H1 (cell line): ENCODE results near the gene AIF1L. TPM values are rescaled to one million over a fixed set of nuclear protein-coding genes. Genes with fewer than 3 reads are reported as not detected.

Experiments used
- CTCF ChIA-PET: fragments of 300-600 bp; sonication (Branson Sonifier 250); formaldehyde crosslinking; loops from one replicate; lab custom pipeline; 2021; ENCODE audit not compliant: partially characterized antibody; lab: Charles Lee
- POLR2A ChIA-PET: fragments of 300-600 bp; sonication (Branson Sonifier 250); formaldehyde crosslinking; loops from one replicate; lab custom pipeline; 2021; ENCODE audit warnings: inconsistent platforms; ENCODE audit not compliant: partially characterized antibody; lab: Charles Lee
- DNase-seq, 2 experiments: peaks; one replicate each; pipeline versions ENCODE4 v3.0.0 to v3.0.0-alpha.2; 2010 to 2022; ENCODE audit warnings: low spot score in 2 of 2, low read depth in 1 of 2, mixed read lengths in 1 of 2
- FAIRE-seq: peaks from 2 replicates; lab custom pipeline; 2011; peaks lifted over from hg19 to GRCh38; lab: Jason Lieb, UNC
- H2AFZ ChIP-seq: 2 replicates; pipeline ENCODE4 v1.8.1; 2012; ENCODE audit warnings: low read length, inconsistent platforms
- H2AK5ac ChIP-seq: 2 replicates; pipeline ENCODE4 v1.6.1; 2013; ENCODE audit warnings: low read depth, low read length
- H2BK120ac ChIP-seq: replicated peaks from 2 replicates; pipeline ENCODE3; 2013; ENCODE audit warnings: low read depth, low read length, inconsistent platforms
- H2BK12ac ChIP-seq: 2 replicates; pipeline ENCODE4 v1.6.1; 2013; ENCODE audit warnings: low read depth, low read length
- H2BK15ac ChIP-seq: 2 replicates; pipeline ENCODE4 v1.6.1; 2013; ENCODE audit warnings: low read length
- H2BK20ac ChIP-seq: 2 replicates; pipeline ENCODE4 v1.6.1; 2013; ENCODE audit warnings: low read length
- H2BK5ac ChIP-seq: 2 replicates; pipeline ENCODE4 v1.6.1; 2013; ENCODE audit warnings: low read depth, low read length
- H3K14ac ChIP-seq: 2 replicates; pipeline ENCODE4 v1.6.1; 2013; ENCODE audit warnings: inconsistent platforms; ENCODE audit not compliant: insufficient read length
- H3K18ac ChIP-seq: 2 replicates; pipeline ENCODE4 v1.6.1; 2013; ENCODE audit warnings: low read length; ENCODE audit errors: extremely low read depth
- H3K23ac ChIP-seq: 2 replicates; pipeline ENCODE4 v1.6.1; 2013; ENCODE audit warnings: inconsistent platforms; ENCODE audit not compliant: insufficient read length
- H3K23me2 ChIP-seq: 2 replicates; pipeline ENCODE4 v1.6.1; 2013; ENCODE audit warnings: low read depth, low read length
- H3K27ac ChIP-seq: 2 replicates; pipeline ENCODE4 v1.6.1; 2011; ENCODE audit warnings: low read depth, low read length, inconsistent platforms
- H3K27me3 ChIP-seq, 4 experiments: replicated peaks in 1 of 4; 1 replicate in 1 of 4; 2 replicates in 3 of 4; pipeline versions ENCODE4 v1.6.1 to v1.8.1; 2011 to 2013; ENCODE audit warnings: low read length in 3 of 4, mild to moderate bottlenecking in 3 of 4, inconsistent platforms in 2 of 4, mixed read lengths in 2 of 4, moderate library complexity in 1 of 4; ENCODE audit not compliant: control insufficient read depth in 3 of 4, insufficient read depth in 3 of 4; ENCODE audit errors: extremely low read depth in 1 of 4
- H3K36me3 ChIP-seq, 4 experiments: 2 replicates each; pipeline versions ENCODE4 v1.6.1 to v1.8.1; 2011 to 2013; ENCODE audit warnings: mild to moderate bottlenecking in 4 of 4, low read length in 3 of 4, moderate library complexity in 2 of 4, control low read depth in 1 of 4, inconsistent platforms in 1 of 4; ENCODE audit not compliant: insufficient read depth in 4 of 4, control insufficient read depth in 2 of 4
- H3K4ac ChIP-seq: replicated peaks from 2 replicates; pipeline ENCODE3; 2013; ENCODE audit warnings: low read length, low read depth, mixed read lengths, inconsistent platforms; ENCODE audit not compliant: insufficient read length
- H3K4me1 ChIP-seq, 4 experiments: replicated peaks in 1 of 4; 1 replicate in 1 of 4; 2 replicates in 3 of 4; pipeline versions ENCODE4 v1.6.1 to v1.8.1; 2011 to 2013; ENCODE audit warnings: low read length in 3 of 4, inconsistent platforms in 2 of 4, mixed read lengths in 1 of 4; ENCODE audit not compliant: insufficient read depth in 4 of 4, control insufficient read depth in 3 of 4
- H3K4me2 ChIP-seq, 2 experiments: 2 replicates each; pipeline versions ENCODE4 v1.6.1 to v1.8.1; 2011 to 2013; ENCODE audit warnings: low read depth in 2 of 2, low read length in 2 of 2, control low read depth in 1 of 2, inconsistent platforms in 1 of 2, mild to moderate bottlenecking in 1 of 2; ENCODE audit not compliant: insufficient read depth in 1 of 2
- H3K4me3 ChIP-seq, 4 experiments: fragments of 200-600, 300-600 bp in 1 of 4; sonication (generic), shearing (Covaris generic), sonication (Bioruptor Twin) in 1 of 4; 2 replicates each; pipeline versions ENCODE4 v1.5.1 to v1.8.1; 2011 to 2016; ENCODE audit warnings: low read length in 4 of 4, low read depth in 3 of 4, control low read depth in 2 of 4, inconsistent platforms in 2 of 4, mild to moderate bottlenecking in 2 of 4, mixed read lengths in 1 of 4, moderate library complexity in 1 of 4; ENCODE audit not compliant: insufficient read depth in 2 of 4; ENCODE audit errors: extremely low read depth in 1 of 4
- H3K56ac ChIP-seq: replicated peaks from 2 replicates; pipeline ENCODE3; 2013; ENCODE audit warnings: low read depth, mild to moderate bottlenecking, mixed read lengths, low read length, inconsistent platforms; ENCODE audit not compliant: insufficient read length
- H3K79me1 ChIP-seq: 2 replicates; pipeline ENCODE4 v1.6.1; 2013; ENCODE audit warnings: low read depth, low read length, control low read depth
- H3K79me2 ChIP-seq, 2 experiments: 2 replicates each; pipeline versions ENCODE4 v1.6.1 to v1.8.1; 2012 to 2013; ENCODE audit warnings: low read length in 2 of 2, mild to moderate bottlenecking in 2 of 2, inconsistent platforms in 1 of 2; ENCODE audit not compliant: insufficient read depth in 2 of 2, control insufficient read depth in 1 of 2
- H3K9ac ChIP-seq, 4 experiments: replicated peaks in 1 of 4; 1 replicate in 1 of 4; 2 replicates in 3 of 4; pipeline versions ENCODE4 v1.6.1 to v1.8.1; 2011 to 2013; ENCODE audit warnings: low read depth in 3 of 4, low read length in 3 of 4, control low read depth in 2 of 4, mild to moderate bottlenecking in 2 of 4, moderate library complexity in 2 of 4, inconsistent platforms in 1 of 4; ENCODE audit errors: extremely low read depth in 1 of 4
- H3K9me3 ChIP-seq, 2 experiments: 2 replicates each; pipeline versions ENCODE4 v1.6.1 to v1.8.1; 2012 to 2013; ENCODE audit warnings: mild to moderate bottlenecking in 2 of 2, moderate library complexity in 2 of 2, control low read depth in 1 of 2, inconsistent platforms in 1 of 2, low read depth in 1 of 2, low read length in 1 of 2, mixed read lengths in 1 of 2; ENCODE audit not compliant: insufficient read depth in 2 of 2
- H4K20me1 ChIP-seq, 2 experiments: replicated peaks in 1 of 2; 2 replicates each; pipeline versions ENCODE3 to v1.8.1; 2011 to 2013; ENCODE audit warnings: inconsistent platforms in 2 of 2, low read length in 2 of 2, mild to moderate bottlenecking in 1 of 2; ENCODE audit not compliant: insufficient read depth in 2 of 2, control insufficient read depth in 1 of 2
- H4K5ac ChIP-seq: 2 replicates; pipeline ENCODE4 v1.6.1; 2013; ENCODE audit warnings: low read length, low read depth, mixed read lengths, inconsistent platforms; ENCODE audit not compliant: insufficient read length
- H4K8ac ChIP-seq: 2 replicates; pipeline ENCODE4 v1.8.0; 2013; ENCODE audit warnings: mild to moderate bottlenecking, moderate library complexity, low read length, inconsistent platforms; ENCODE audit not compliant: insufficient read depth; ENCODE audit errors: extremely low read depth
- H4K91ac ChIP-seq: replicated peaks from 2 replicates; pipeline ENCODE3; 2013; ENCODE audit warnings: low read length, mixed read lengths, inconsistent platforms; ENCODE audit not compliant: insufficient read length
- ASH2L ChIP-seq: fragments of 200-600, 300-600 bp; sonication (generic); IDR thresholded peaks from one replicate; pipeline ENCODE4 v1.7.1; 2017; ENCODE audit warnings: low read length
- CBX8 ChIP-seq: fragments of 300-800, 300-1000 bp; sonication (generic); IDR thresholded peaks from 2 replicates; pipeline ENCODE4 v1.7.1; 2016; ENCODE audit warnings: low read depth, low read length, borderline replicate concordance
- JUN ChIP-seq: IDR thresholded peaks from 2 replicates; pipeline ENCODE4 v1.6.1; 2011; ENCODE audit warnings: low read depth, mild to moderate bottlenecking, improper control_type of control experiment, low read length
- WGBS, 2 experiments: shearing (Covaris generic) in 1 of 2; methylation state at CpG; one replicate each; pipeline versions ENCODE4 v1.1.6 to v1.1.7; 2013 to 2015; ENCODE audit warnings: low lambda C conversion rate in 2 of 2, mixed read lengths in 2 of 2, inconsistent platforms in 1 of 2, low coverage in 1 of 2, missing lambda C conversion rate in 1 of 2; ENCODE audit not compliant: insufficient replicate concordance in 2 of 2, insufficient coverage in 1 of 2, insufficient read length in 1 of 2; ENCODE audit errors: extremely low coverage in 1 of 2, missing lambda C conversion rate in 1 of 2; 5-methylcytosine and 5-hydroxymethylcytosine counted together
- polyA plus RNA-seq, 7 experiments: library from polyadenylated mRNA; depleted of rRNA in 3 of 7; stranded (reverse) in 5 of 7; unstranded in 2 of 7; fragments of >200 nt in 5 of 7; fragments of 200-250 nt in 2 of 7; gene quantifications; 1 replicate in 5 of 7; 2 replicates in 1 of 7; 4 replicates in 1 of 7; pipeline versions ENCODE4 v1.2.1 to v1.2.3, GENCODE V29; 2011 to 2013; ENCODE audit warnings: missing spikeins in 2 of 7, mixed read lengths in 2 of 7
- total RNA-seq: library from RNA; stranded (reverse); fragmentation: NEBNext Ultra II Directional; extraction: Animal tissue kit (Norgen Biotek cat#: 25700); gene quantifications from 2 replicates; pipeline ENCODE4 v1.2.1, GENCODE V29; 2021

AIF1L gene
- total and polyA plus RNA-seq, 2 of the 8 experiments (the other 6 are each of a cell fraction or from before 2014, with no cell fraction given), result 70.7 to 149 TPM

GRCh38 chr9:131095666-131096268 lies 564 bp upstream of the AIF1L start:
- no peak for TF ChIP-seq JUN
- peak; percentile 21 for TF ChIP-seq ASH2L
- TF ChIP-seq CBX8, result no peak
- TF ChIP-seq, all 59 proteins: peak for 1
- no peak overlapping the region for H4K8ac ChIP-seq
- peak overlapping the region; percentile 11 for H3K18ac ChIP-seq
- peaks cover 0 to 11% (median 0%) of the 10 kb centered on the region in 4 experiments; a peak in 3 of 8 replicates for H3K36me3 ChIP-seq
- H2BK12ac ChIP-seq, result no peak overlapping the region
- peaks cover 5% of the 10 kb centered on the region for H3K23me2 ChIP-seq
- peak overlapping the region; percentile 72 to 83 for H3K4me2 ChIP-seq
- H2BK15ac ChIP-seq, result peak overlapping the region; percentile 95
- H3K79me1 ChIP-seq, result peaks cover 8% of the 10 kb centered on the region
- peaks cover 3 to 7% of the 10 kb centered on the region in 2 experiments for H4K20me1 ChIP-seq
- FAIRE-seq (no peak), DNase-seq (no peak)
- H3K79me2 ChIP-seq, result peaks cover 0 to 13% of the 10 kb centered on the region in 2 experiments; a peak in 1 of 4 replicates
- no peak overlapping the region for H2BK5ac ChIP-seq
- H3K9me3 ChIP-seq, result no peaks in the 10 kb centered on the region
- H4K91ac ChIP-seq, result no peak overlapping the region
- H3K9ac ChIP-seq, result no peak overlapping the region
- H3K27ac ChIP-seq, result no peak overlapping the region
- peak overlapping the region; percentile 5 to 53 (median 20); a peak in 6 of 8 replicates for H3K4me3 ChIP-seq
- CTCF ChIA-PET, result interaction anchor here (1.0 to 3.7 kb wide), 9 partner anchors 9 to 65 kb away, joined by 3 to 24 read pairs (median 5); no protein-coding TSS in a partner anchor
- no peak overlapping the region for H3K56ac ChIP-seq
- POLR2A ChIA-PET, result interaction anchor here (1.2 to 29.0 kb wide), 6 partner anchors 11 to 193 kb away, joined by 3 to 751 read pairs (median 6); partner anchors contain the start of gene NUP214
- H3K23ac ChIP-seq, result no peak overlapping the region
- 47% methylated on average over 16 of the region's 16 CpGs; no CpG with 5 or more reads in 1 of the 2 experiments for WGBS, 2 experiments
- H2BK20ac ChIP-seq, result peak overlapping the region; percentile 80
- peak overlapping the region; percentile 85 for H3K4ac ChIP-seq
- no peak overlapping the region for H4K5ac ChIP-seq
- peaks cover 0 to 38% (median 29%) of the 10 kb centered on the region in 4 experiments; a peak in 6 of 7 replicates for H3K4me1 ChIP-seq
- H2AK5ac ChIP-seq, result peak overlapping the region; percentile 16; the same call in 1 of the 2 replicates
- no peaks in the 10 kb centered on the region; a peak in 1 of 7 replicates for H3K27me3 ChIP-seq
- peak overlapping the region; percentile 57 for H2BK120ac ChIP-seq
- no peak overlapping the region for H3K14ac ChIP-seq
- 0 out of 2 replicates have a peak overlapping the region, but pooled peaks have one; percentile 33 for H2AFZ ChIP-seq
